DOHH2 (cell line): Measurements from ENCODE around the gene HSPG2.
"Not testable (repeated sequence)": the region's sequence is repeated elsewhere in the genome, so short reads cannot be mapped to it uniquely, and the experiment has no call there.

ENCODE experiments used
- EZH2phosphoT487 ChIP-seq: fragments of 200-600 bp; sonication (generic); IDR thresholded peaks from 2 replicates; pipeline ENCODE4 v1.6.1; 2017; ENCODE audit warnings: borderline replicate concordance, mild to moderate bottlenecking, antibody characterized with exemption, low read length, moderate library complexity, mixed read lengths
- TF ChIP-seq, protein P1 (sequence below): fragments of 200-600 bp; sonication (generic); IDR thresholded peaks from one replicate; pipeline ENCODE4 v1.5.1; 2014; ENCODE audit warnings: antibody characterized with exemption, mild to moderate bottlenecking, low read depth, low read length; ENCODE audit not compliant: poor library complexity, severe bottlenecking

GRCh38 chr1:21967216-21967615 is 30.1 kb upstream of the HSPG2 start:
- TF ChIP-seq, protein P1, sequence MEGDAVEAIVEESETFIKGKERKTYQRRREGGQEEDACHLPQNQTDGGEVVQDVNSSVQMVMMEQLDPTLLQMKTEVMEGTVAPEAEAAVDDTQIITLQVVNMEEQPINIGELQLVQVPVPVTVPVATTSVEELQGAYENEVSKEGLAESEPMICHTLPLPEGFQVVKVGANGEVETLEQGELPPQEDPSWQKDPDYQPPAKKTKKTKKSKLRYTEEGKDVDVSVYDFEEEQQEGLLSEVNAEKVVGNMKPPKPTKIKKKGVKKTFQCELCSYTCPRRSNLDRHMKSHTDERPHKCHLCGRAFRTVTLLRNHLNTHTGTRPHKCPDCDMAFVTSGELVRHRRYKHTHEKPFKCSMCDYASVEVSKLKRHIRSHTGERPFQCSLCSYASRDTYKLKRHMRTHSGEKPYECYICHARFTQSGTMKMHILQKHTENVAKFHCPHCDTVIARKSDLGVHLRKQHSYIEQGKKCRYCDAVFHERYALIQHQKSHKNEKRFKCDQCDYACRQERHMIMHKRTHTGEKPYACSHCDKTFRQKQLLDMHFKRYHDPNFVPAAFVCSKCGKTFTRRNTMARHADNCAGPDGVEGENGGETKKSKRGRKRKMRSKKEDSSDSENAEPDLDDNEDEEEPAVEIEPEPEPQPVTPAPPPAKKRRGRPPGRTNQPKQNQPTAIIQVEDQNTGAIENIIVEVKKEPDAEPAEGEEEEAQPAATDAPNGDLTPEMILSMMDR, result not testable (repeated sequence)
- TF ChIP-seq EZH2phosphoT487, result not testable (repeated sequence)
